Hepatocyte (in vitro differentiated cells): ENCODE measurements around the gene ANKS1B. TPM values are rescaled to one million over a fixed set of nuclear protein-coding genes. Genes with fewer than 3 reads are reported as not detected.

Source experiments
- DNase-seq: peaks from one replicate; pipeline ENCODE4 v3.0.0-alpha.2; 2016; ENCODE audit warnings: low spot score
- H2AFZ ChIP-seq: fragments of 200-600 bp; sonication (generic); 2 replicates; pipeline ENCODE4 v1.6.0; 2016; ENCODE audit warnings: antibody characterized with exemption, mild to moderate bottlenecking
- H3K27ac ChIP-seq: fragments of 200-600 bp; sonication (generic); 2 replicates; pipeline ENCODE4 v1.5.1; 2016; ENCODE audit warnings: mild to moderate bottlenecking
- H3K27me3 ChIP-seq: fragments of 200-600 bp; sonication (generic); 2 replicates; pipeline ENCODE4 v1.6.1; 2016
- H3K36me3 ChIP-seq: fragments of 200-600 bp; sonication (generic); replicated peaks from 2 replicates; pipeline ENCODE4 v1.5.1; 2016; ENCODE audit warnings: low read depth; ENCODE audit not compliant: insufficient read depth
- H3K4me1 ChIP-seq: fragments of 200-600 bp; sonication (generic); 2 replicates; pipeline ENCODE4 v1.5.1; 2016; ENCODE audit warnings: mild to moderate bottlenecking, moderate library complexity; ENCODE audit not compliant: insufficient read depth
- H3K4me2 ChIP-seq: fragments of 200-600 bp; sonication (generic); 2 replicates; pipeline ENCODE4 v1.6.0; 2016
- H3K4me3 ChIP-seq: fragments of 200-600 bp; sonication (generic); 2 replicates; pipeline ENCODE4 v1.5.1; 2016; ENCODE audit warnings: mild to moderate bottlenecking
- H3K79me2 ChIP-seq: fragments of 200-600 bp; sonication (generic); 2 replicates; pipeline ENCODE4 v1.6.0; 2017; ENCODE audit warnings: mild to moderate bottlenecking
- H3K9me2 ChIP-seq: fragments of 200-600 bp; sonication (generic); replicated peaks from 2 replicates; pipeline ENCODE4 v1.6.0; 2017; ENCODE audit warnings: mild to moderate bottlenecking; ENCODE audit not compliant: insufficient read depth
- H3K9me3 ChIP-seq: fragments of 200-600 bp; sonication (generic); 2 replicates; pipeline ENCODE4 v1.5.1; 2016; ENCODE audit warnings: low read depth, mild to moderate bottlenecking
- H4K20me1 ChIP-seq: fragments of 200-600 bp; sonication (generic); 2 replicates; pipeline ENCODE4 v1.6.0; 2016; ENCODE audit warnings: mild to moderate bottlenecking; ENCODE audit not compliant: insufficient read depth, poor library complexity, severe bottlenecking
- CTCF ChIP-seq: fragments of 200-600 bp; sonication (generic); IDR thresholded peaks from 2 replicates; pipeline ENCODE4 v1.5.1; 2016; ENCODE audit warnings: antibody characterized with exemption, mild to moderate bottlenecking; ENCODE audit not compliant: poor library complexity
- EZH2 ChIP-seq: fragments of 200-600 bp; sonication (generic); IDR thresholded peaks from 2 replicates; pipeline ENCODE4 v1.6.1; 2016; ENCODE audit warnings: antibody characterized with exemption, mild to moderate bottlenecking, borderline replicate concordance
- EZH2phosphoT487 ChIP-seq: fragments of 200-600 bp; sonication (generic); IDR thresholded peaks from one replicate; pipeline ENCODE4 v1.6.1; 2018; ENCODE audit warnings: antibody characterized with exemption, mild to moderate bottlenecking, low read depth, moderate library complexity; ENCODE audit not compliant: unreplicated experiment, severe bottlenecking
- WGBS: methylation state at CpG from one replicate; pipeline ENCODE4 v1.1.6; 2016; ENCODE audit warnings: low lambda C conversion rate; ENCODE audit errors: missing lambda C conversion rate; 5-methylcytosine and 5-hydroxymethylcytosine counted together
- polyA plus RNA-seq: library from polyadenylated mRNA; unstranded; fragments of >200 nt; fragmentation: Nextera tagmentation; extraction: Ambion mirVana; gene quantifications from 2 replicates; pipeline ENCODE4 v1.2.1, GENCODE V29; 2016
- total RNA-seq: library from RNA; depleted of rRNA; stranded (reverse); fragments of >200 nt; gene quantifications from 2 replicates; pipeline ENCODE4 v1.2.3, GENCODE V29; 2014

The ANKS1B gene
- total and polyA plus RNA-seq, 2 experiments from 2014 or later: 1.6 to 2.2 TPM

- no peaks in the 10 kb centered on the region for H3K4me1 ChIP-seq
- no peaks in the 10 kb centered on the region for H3K9me3 ChIP-seq
- H3K79me2 ChIP-seq: no peaks in the 10 kb centered on the region
- H2AFZ ChIP-seq: no peak overlapping the region
- no peaks in the 10 kb centered on the region for H3K27me3 ChIP-seq
- no peaks in the 10 kb centered on the region for H3K36me3 ChIP-seq
- H3K4me2 ChIP-seq: no peak overlapping the region
- no peaks in the 10 kb centered on the region for H4K20me1 ChIP-seq
- no peak for DNase-seq
- TF ChIP-seq EZH2phosphoT487 (no peak), EZH2 (no peak), CTCF (no peak)
- 72% methylated on average over 1 of the region's 1 CpG for WGBS
- no peak overlapping the region for H3K4me3 ChIP-seq
- H3K27ac ChIP-seq: no peak overlapping the region
- no peaks in the 10 kb centered on the region for H3K9me2 ChIP-seq
Observed at GRCh38 chr12:99231031-99231430, 753.7 kb downstream of the ANKS1B start.

GRCh38 chr12:99224237-99224636, 760.5 kb downstream of the ANKS1B start:
- no peak overlapping the region for H3K27ac ChIP-seq
- H3K4me1 ChIP-seq: no peaks in the 10 kb centered on the region
- H3K36me3 ChIP-seq: no peaks in the 10 kb centered on the region
- H3K27me3 ChIP-seq: no peaks in the 10 kb centered on the region
- DNase-seq: no peak
- TF ChIP-seq EZH2phosphoT487 (no peak), EZH2 (no peak), CTCF (no peak)
- WGBS: 70% methylated on average over 5 of the region's 5 CpGs
- no peaks in the 10 kb centered on the region for H3K9me2 ChIP-seq
- H4K20me1 ChIP-seq: no peaks in the 10 kb centered on the region
- H3K79me2 ChIP-seq: no peaks in the 10 kb centered on the region
- no peak overlapping the region for H2AFZ ChIP-seq
- no peaks in the 10 kb centered on the region for H3K9me3 ChIP-seq
- no peak overlapping the region for H3K4me3 ChIP-seq
- no peak overlapping the region for H3K4me2 ChIP-seq

- Histone ChIP-seq H3K4me3 (no peak overlapping the region), H3K4me2 (no peak overlapping the region)
Observed at GRCh38 chr12:99223579-99223978, 761.2 kb downstream of the ANKS1B start.

More at GRCh38 chr12:99223579-99223978, 761.2 kb downstream of the ANKS1B start:
- no peaks in the 10 kb centered on the region for H3K9me3 ChIP-seq
- H3K9me2 ChIP-seq: no peaks in the 10 kb centered on the region
- H4K20me1 ChIP-seq: no peaks in the 10 kb centered on the region
- H3K79me2 ChIP-seq: no peaks in the 10 kb centered on the region
- H2AFZ ChIP-seq: no peak overlapping the region
- 80% methylated on average over 5 of the region's 5 CpGs for WGBS
- no peaks in the 10 kb centered on the region for H3K36me3 ChIP-seq
- no peaks in the 10 kb centered on the region for H3K27me3 ChIP-seq
- TF ChIP-seq EZH2phosphoT487 (no peak), EZH2 (no peak), CTCF (no peak)
- H3K27ac ChIP-seq: no peak overlapping the region
- DNase-seq: no peak
- no peaks in the 10 kb centered on the region for H3K4me1 ChIP-seq
